MCF 10A (cell line): ENCODE results near the gene FRY. TPM values are rescaled to one million over a fixed set of nuclear protein-coding genes. Genes with fewer than 3 reads are reported as not detected.
"Not testable (repeated sequence)": the region's sequence is repeated elsewhere in the genome, so short reads cannot be mapped to it uniquely, and the experiment has no call there.

Experiments
- BruUV-seq: library from RNA; stranded (reverse); fragments of 400-500 nt; replicated peaks from 2 replicates; lab custom pipeline; 2021; lab: Mats Ljungman, UMichigan
- CTCF ChIA-PET: fragments of 300-600 bp; sonication (Branson Sonifier 250); formaldehyde crosslinking; extraction: SDS; loops from one replicate; lab custom pipeline; 2021; ENCODE audit warnings: antibody characterized with exemption, inconsistent platforms; lab: Yijun Ruan, JAX
- POLR2A ChIA-PET: fragments of 300-600, 350-650 bp; sonication (Branson Sonifier 250); formaldehyde crosslinking; extraction: SDS; loops from one replicate; lab custom pipeline; 2020; ENCODE audit warnings: antibody characterized with exemption, inconsistent platforms; lab: Yijun Ruan, JAX
- DNase-seq: peaks from one replicate; pipeline ENCODE4 v3.0.0-alpha.2; 2018; ENCODE audit not compliant: unreplicated experiment
- H3K27ac Mint-ChIP-seq: one replicate; pipeline ENCODE4 v1.8.0; 2022; ENCODE audit warnings: mild to moderate bottlenecking, low read depth, mixed read lengths; ENCODE audit not compliant: unreplicated experiment
- H3K27me3 Mint-ChIP-seq: one replicate; pipeline ENCODE4 v1.8.0; 2022; ENCODE audit warnings: mixed read lengths; ENCODE audit not compliant: insufficient read depth, unreplicated experiment
- H3K36me3 Mint-ChIP-seq: one replicate; pipeline ENCODE4 v1.8.0; 2022; ENCODE audit warnings: mild to moderate bottlenecking, moderate library complexity, mixed read lengths; ENCODE audit not compliant: insufficient read depth, unreplicated experiment
- H3K4me1 Mint-ChIP-seq: one replicate; pipeline ENCODE4 v1.8.0; 2022; ENCODE audit warnings: mixed read lengths; ENCODE audit not compliant: insufficient read depth, unreplicated experiment
- H3K4me3 Mint-ChIP-seq: one replicate; pipeline ENCODE4 v1.8.0; 2022; ENCODE audit warnings: mild to moderate bottlenecking, moderate library complexity, mixed read lengths; ENCODE audit not compliant: unreplicated experiment
- H3K9me3 Mint-ChIP-seq: one replicate; pipeline ENCODE4 v1.8.0; 2022; ENCODE audit warnings: mixed read lengths; ENCODE audit not compliant: unreplicated experiment
- intact Hi-C: fragments of 100-400 bp; cut with micrococcal nuclease; formaldehyde crosslinking; loops from 2 replicates; pipeline ENCODE4 v1.14.1; 2022
- total RNA-seq: library from RNA; stranded (reverse); gene quantifications from 2 replicates; pipeline ENCODE4 v1.2.3, GENCODE V29; 2022
- TF ChIP-seq, protein P1 (sequence below): fragments of 200-600 bp; IDR thresholded peaks from one replicate; pipeline ENCODE4 v1.8.0; 2022; ENCODE audit warnings: antibody characterized with exemption, mild to moderate bottlenecking; ENCODE audit not compliant: unreplicated experiment

FRY gene
- total RNA-seq, 1 experiment from 2014 or later: 8.9 TPM

DNA sequence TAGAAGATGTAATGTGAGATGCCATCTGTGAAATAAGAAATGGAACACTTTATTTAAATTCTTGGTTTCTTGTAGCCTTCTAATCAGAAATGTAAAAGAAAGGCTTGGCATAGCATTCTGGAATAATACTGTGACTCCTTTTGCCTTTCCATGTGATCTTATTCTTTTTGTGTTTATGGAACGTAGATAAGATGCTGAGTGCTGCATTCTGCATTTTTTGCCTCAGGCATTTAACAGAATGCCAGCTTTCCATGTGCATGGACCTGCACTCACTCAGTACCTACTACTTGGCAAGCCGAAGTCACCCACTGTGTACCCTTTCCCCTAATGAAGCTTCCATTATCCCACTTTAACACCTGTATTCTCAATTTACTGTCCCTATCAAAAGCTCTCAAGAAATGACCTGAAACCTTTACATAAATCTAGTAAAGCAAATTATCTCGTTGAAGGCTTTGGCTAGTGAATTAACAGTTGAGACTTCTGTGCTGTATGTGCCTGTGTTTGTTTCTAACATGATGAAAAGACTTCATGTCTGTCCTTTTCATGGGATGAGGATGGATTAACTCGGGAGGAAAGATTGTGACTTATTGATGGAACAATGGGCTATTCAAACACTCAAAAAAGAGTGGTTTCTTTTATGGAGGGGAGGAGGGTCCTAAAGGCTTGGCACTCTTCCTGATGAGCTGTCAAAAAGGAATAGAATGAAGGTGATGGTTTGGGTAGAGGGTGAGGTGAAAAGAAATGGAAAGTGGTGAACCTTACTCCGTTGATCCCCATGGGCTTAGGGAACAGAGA lies 44.7 kb upstream of the FRY start:
- no peak overlapping the region for H3K4me3 Mint-ChIP-seq
- H3K9me3 Mint-ChIP-seq: no peaks in the 10 kb centered on the region
- peaks cover 19% of the 10 kb centered on the region for H3K4me1 Mint-ChIP-seq
- H3K27ac Mint-ChIP-seq: no peak overlapping the region
- TF ChIP-seq, protein P1, sequence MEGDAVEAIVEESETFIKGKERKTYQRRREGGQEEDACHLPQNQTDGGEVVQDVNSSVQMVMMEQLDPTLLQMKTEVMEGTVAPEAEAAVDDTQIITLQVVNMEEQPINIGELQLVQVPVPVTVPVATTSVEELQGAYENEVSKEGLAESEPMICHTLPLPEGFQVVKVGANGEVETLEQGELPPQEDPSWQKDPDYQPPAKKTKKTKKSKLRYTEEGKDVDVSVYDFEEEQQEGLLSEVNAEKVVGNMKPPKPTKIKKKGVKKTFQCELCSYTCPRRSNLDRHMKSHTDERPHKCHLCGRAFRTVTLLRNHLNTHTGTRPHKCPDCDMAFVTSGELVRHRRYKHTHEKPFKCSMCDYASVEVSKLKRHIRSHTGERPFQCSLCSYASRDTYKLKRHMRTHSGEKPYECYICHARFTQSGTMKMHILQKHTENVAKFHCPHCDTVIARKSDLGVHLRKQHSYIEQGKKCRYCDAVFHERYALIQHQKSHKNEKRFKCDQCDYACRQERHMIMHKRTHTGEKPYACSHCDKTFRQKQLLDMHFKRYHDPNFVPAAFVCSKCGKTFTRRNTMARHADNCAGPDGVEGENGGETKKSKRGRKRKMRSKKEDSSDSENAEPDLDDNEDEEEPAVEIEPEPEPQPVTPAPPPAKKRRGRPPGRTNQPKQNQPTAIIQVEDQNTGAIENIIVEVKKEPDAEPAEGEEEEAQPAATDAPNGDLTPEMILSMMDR: no peak
- no peak for DNase-seq
- H3K27me3 Mint-ChIP-seq: no peaks in the 10 kb centered on the region
- peaks cover 4% of the 10 kb centered on the region for H3K36me3 Mint-ChIP-seq
- intact Hi-C loops: no loop called here
- CTCF ChIA-PET: interaction anchor here (0.6 to 1.5 kb wide), 2 partner anchors 33 to 39 kb away, joined by 3 to 4 read pairs; no protein-coding TSS in a partner anchor
- POLR2A ChIA-PET: interaction anchor here (1.6 kb wide), 1 partner anchor 41 kb away, joined by 5 read pairs; no protein-coding TSS in a partner anchor
- no TSS peak for BruUV-seq

DNA sequence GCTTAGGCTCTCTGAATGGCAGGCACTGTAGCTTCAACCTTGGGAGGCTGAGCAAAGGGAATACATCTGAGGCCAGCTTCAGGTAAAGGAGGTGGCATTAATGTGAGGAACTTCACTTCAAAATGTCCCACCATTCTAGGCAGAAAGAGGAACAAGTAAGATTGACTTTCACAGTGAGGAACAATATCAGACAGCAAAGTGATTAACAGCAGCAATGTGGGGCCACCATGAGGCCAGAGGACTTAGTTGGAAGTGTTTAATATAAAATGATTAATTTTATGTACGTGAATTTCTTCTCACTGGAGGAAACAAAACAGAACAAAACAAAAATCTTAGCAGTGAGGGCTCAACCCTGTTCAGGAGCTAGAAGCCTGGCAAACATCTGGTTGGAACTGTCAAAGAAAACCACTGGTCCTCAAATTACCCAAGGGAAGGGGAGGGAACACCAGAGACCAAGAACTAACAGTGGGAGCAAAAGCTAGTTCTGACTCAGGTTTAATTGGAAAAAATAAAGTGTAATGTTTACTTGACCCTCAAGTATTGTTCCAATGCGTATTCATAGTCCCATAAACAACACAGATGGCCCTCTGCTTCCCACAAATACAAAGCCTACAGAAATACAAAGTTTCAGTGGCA lies 43.9 kb upstream of the FRY start:
- no peaks in the 10 kb centered on the region for H3K36me3 Mint-ChIP-seq
- no peak overlapping the region for H3K4me3 Mint-ChIP-seq
- CTCF ChIA-PET: interaction anchor here (0.6 to 1.5 kb wide), 3 partner anchors 34 to 78 kb away, joined by 3 to 5 read pairs (median 4); no protein-coding TSS in a partner anchor
- TF ChIP-seq, protein P1: no peak
- H3K4me1 Mint-ChIP-seq: peaks cover 12% of the 10 kb centered on the region
- POLR2A ChIA-PET: interaction anchor here (1.6 kb wide), 1 partner anchor 42 kb away, joined by 5 read pairs; no protein-coding TSS in a partner anchor
- H3K27me3 Mint-ChIP-seq: no peaks in the 10 kb centered on the region
- H3K9me3 Mint-ChIP-seq: no peaks in the 10 kb centered on the region
- DNase-seq: no peak
- no TSS peak for BruUV-seq
- intact Hi-C loops: no loop called here
- H3K27ac Mint-ChIP-seq: no peak overlapping the region

DNA sequence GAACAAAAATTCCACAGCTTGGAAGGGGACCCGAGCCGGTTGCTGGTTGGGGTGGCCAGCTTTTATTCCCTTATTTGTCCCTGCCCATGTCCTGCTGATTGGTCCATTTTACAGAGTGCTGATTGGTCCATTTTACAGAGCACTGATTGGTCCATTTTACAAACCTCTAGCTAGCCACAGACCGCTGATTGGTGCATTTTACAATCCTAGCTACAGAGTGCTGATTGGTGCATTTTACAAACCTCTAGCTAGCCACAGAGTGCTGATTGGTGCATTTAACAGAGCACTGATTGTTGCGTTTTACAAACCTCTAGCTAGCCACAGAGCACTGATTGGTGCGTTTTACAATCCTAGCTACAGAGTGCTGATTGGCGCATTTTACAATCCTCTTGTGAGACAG lies 37.2 kb upstream of the FRY start:
- BruUV-seq, intact Hi-C loops, H3K4me1 Mint-ChIP-seq, H3K36me3 Mint-ChIP-seq, H3K4me3 Mint-ChIP-seq, DNase-seq, H3K9me3 Mint-ChIP-seq, H3K27ac Mint-ChIP-seq, CTCF ChIA-PET, POLR2A ChIA-PET, H3K27me3 Mint-ChIP-seq: not testable (repeated sequence)

DNA sequence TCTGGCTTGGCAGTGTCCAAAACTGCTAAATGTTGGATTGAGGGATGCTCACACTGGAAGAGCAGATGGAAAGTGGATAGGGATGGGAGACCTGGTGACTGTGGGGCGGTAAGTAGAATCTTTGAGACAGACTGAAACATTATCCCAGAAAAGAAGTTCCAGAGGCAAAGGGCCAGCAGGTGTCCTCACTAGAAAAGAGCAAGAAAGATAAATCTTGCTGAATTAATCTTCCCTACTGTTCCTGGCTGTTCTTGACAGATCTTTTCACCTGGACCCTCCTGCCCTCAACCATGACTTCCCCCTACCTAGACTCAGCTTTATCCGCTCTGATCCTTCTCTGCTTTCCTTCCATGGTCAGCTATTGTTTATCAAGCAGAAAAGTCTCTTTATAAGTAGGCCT lies 35.0 kb upstream of the FRY start:
- BruUV-seq: no TSS peak
- CTCF ChIA-PET: interaction anchor here (0.7 to 1.2 kb wide), 2 partner anchors 28 to 546 kb away, joined by 3 read pairs; no protein-coding TSS in a partner anchor

More for the DNA sequence above, 35.0 kb upstream of the FRY start:
- Mint-ChIP-seq H3K4me3 (no peak overlapping the region), H3K9me3 (no peaks in the 10 kb centered on the region), H3K4me1 (no peaks in the 10 kb centered on the region), H3K36me3 (no peaks in the 10 kb centered on the region), H3K27ac (peak overlapping the region; percentile 71), H3K27me3 (no peaks in the 10 kb centered on the region)
- no peak for DNase-seq
- POLR2A ChIA-PET: no interaction called here
- TF ChIP-seq, protein P1: no peak
- intact Hi-C loops: no loop called here
